Lower leg skin (tissue), 3 donors: ENCODE measurements around the gene GPR37L1.

Experiments used
- POLR2A ChIP-seq, 2 donors: fragments of 450-650 bp; IDR thresholded peaks; one replicate each; pipeline ENCODE4 v1.6.1; 2016 to 2017; ENCODE audit warnings: antibody characterized with exemption in 2 of 2, mild to moderate bottlenecking in 1 of 2, moderate library complexity in 1 of 2
- TF ChIP-seq, protein P1 (sequence below), 3 donors: fragments of 450-650 bp; IDR thresholded peaks; one replicate each; pipeline ENCODE4 v1.5.1; 2016; ENCODE audit warnings: antibody characterized with exemption in 3 of 3, mild to moderate bottlenecking in 3 of 3, moderate library complexity in 2 of 3

DNA sequence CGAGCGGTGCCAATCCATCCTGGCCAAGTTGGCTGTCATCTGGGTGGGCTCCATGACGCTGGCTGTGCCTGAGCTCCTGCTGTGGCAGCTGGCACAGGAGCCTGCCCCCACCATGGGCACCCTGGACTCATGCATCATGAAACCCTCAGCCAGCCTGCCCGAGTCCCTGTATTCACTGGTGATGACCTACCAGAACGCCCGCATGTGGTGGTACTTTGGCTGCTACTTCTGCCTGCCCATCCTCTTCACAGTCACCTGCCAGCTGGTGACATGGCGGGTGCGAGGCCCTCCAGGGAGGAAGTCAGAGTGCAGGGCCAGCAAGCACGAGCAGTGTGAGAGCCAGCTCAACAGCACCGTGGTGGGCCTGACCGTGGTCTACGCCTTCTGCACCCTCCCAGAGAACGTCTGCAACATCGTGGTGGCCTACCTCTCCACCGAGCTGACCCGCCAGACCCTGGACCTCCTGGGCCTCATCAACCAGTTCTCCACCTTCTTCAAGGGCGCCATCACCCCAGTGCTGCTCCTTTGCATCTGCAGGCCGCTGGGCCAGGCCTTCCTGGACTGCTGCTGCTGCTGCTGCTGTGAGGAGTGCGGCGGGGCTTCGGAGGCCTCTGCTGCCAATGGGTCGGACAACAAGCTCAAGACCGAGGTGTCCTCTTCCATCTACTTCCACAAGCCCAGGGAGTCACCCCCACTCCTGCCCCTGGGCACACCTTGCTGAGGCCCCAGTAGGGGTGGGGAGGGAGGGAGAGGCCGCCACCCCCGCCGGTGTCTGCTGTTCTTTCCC lies 5.3 kb downstream of the GPR37L1 start:
- no peak for TF ChIP-seq POLR2A (IDR thresholded peaks at IDR 0.05)
- TF ChIP-seq, protein P1, sequence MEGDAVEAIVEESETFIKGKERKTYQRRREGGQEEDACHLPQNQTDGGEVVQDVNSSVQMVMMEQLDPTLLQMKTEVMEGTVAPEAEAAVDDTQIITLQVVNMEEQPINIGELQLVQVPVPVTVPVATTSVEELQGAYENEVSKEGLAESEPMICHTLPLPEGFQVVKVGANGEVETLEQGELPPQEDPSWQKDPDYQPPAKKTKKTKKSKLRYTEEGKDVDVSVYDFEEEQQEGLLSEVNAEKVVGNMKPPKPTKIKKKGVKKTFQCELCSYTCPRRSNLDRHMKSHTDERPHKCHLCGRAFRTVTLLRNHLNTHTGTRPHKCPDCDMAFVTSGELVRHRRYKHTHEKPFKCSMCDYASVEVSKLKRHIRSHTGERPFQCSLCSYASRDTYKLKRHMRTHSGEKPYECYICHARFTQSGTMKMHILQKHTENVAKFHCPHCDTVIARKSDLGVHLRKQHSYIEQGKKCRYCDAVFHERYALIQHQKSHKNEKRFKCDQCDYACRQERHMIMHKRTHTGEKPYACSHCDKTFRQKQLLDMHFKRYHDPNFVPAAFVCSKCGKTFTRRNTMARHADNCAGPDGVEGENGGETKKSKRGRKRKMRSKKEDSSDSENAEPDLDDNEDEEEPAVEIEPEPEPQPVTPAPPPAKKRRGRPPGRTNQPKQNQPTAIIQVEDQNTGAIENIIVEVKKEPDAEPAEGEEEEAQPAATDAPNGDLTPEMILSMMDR (IDR thresholded peaks at IDR 0.05) = no peak
